HCT116 (cell line): ENCODE measurements around the gene WT1.
A peak's percentile ranks its signal among the peaks of the same experiment; 100 is the strongest.

Experiments
- CTCF ChIP-seq, 3 experiments: fragments of 200-600 bp in 1 of 3; sonication (generic) in 1 of 3; IDR thresholded peaks in 2 of 3; conservative IDR thresholded peaks in 1 of 3; 2 replicates each; pipeline ENCODE4 v1.5.1; 2012 to 2017; ENCODE audit warnings: low read depth in 2 of 3, low read length in 2 of 3, antibody characterized with exemption in 1 of 3, borderline replicate concordance in 1 of 3, control low read depth in 1 of 3, mild to moderate bottlenecking in 1 of 3, mixed read lengths in 1 of 3, mixed run types in 1 of 3, moderate library complexity in 1 of 3; ENCODE audit not compliant: insufficient read depth in 1 of 3
- ELF1 ChIP-seq: IDR thresholded peaks from 2 replicates; pipeline ENCODE4 v1.6.1; 2012; ENCODE audit warnings: low read depth, borderline replicate concordance
- EZH2 ChIP-seq: fragments of 200-600 bp; sonication (generic); IDR thresholded peaks from 2 replicates; pipeline ENCODE4 v1.6.1; 2017; ENCODE audit warnings: antibody characterized with exemption, mixed run types
- EZH2phosphoT487 ChIP-seq: fragments of 200-600 bp; IDR thresholded peaks from 2 replicates; pipeline ENCODE4 v1.6.1; 2018; ENCODE audit warnings: antibody characterized with exemption, borderline replicate concordance
- MAX ChIP-seq: IDR thresholded peaks from 2 replicates; pipeline ENCODE4 v1.6.1; 2012
- POLR2A ChIP-seq: IDR thresholded peaks from 2 replicates; pipeline ENCODE4 v1.7.0; 2011; ENCODE audit warnings: borderline replicate concordance; ENCODE audit not compliant: insufficient read depth, insufficient read length; ENCODE audit errors: extremely low read depth
- POLR2AphosphoS5 ChIP-seq: IDR thresholded peaks from 2 replicates; pipeline ENCODE4 v1.6.1; 2011; ENCODE audit warnings: mild to moderate bottlenecking, low read depth, low read length, moderate library complexity
- REST ChIP-seq: IDR thresholded peaks from 2 replicates; pipeline ENCODE4 v1.6.1; 2012; ENCODE audit warnings: low read depth
- SP1 ChIP-seq: IDR thresholded peaks from 2 replicates; pipeline ENCODE4 v1.6.1; 2012; ENCODE audit warnings: low read depth
- SRF ChIP-seq: IDR thresholded peaks from 2 replicates; pipeline ENCODE4 v1.6.1; 2012; ENCODE audit warnings: low read depth
- YY1 ChIP-seq: IDR thresholded peaks from 2 replicates; pipeline ENCODE4 v1.6.1; 2011; ENCODE audit warnings: low read length, low read depth, moderate library complexity, mild to moderate bottlenecking; ENCODE audit not compliant: insufficient replicate concordance; ENCODE audit errors: extremely low read depth
- ZBTB33 ChIP-seq: IDR thresholded peaks from 2 replicates; pipeline ENCODE4 v1.6.1; 2011; ENCODE audit warnings: mild to moderate bottlenecking, low read length, moderate library complexity; ENCODE audit not compliant: insufficient replicate concordance; ENCODE audit errors: extremely low read depth
- ZNF274 ChIP-seq: fragments of 200-500 bp; sonication (Bioruptor generic); IDR thresholded peaks from 2 replicates; pipeline ENCODE4 v1.6.1; 2014; ENCODE audit warnings: mild to moderate bottlenecking, low read depth, low read length, inconsistent platforms

- TF ChIP-seq POLR2AphosphoS5 (no peak), EZH2phosphoT487 (no peak), YY1 (no peak), CTCF (IDR thresholded peaks at IDR 0.05 in 2 of 3, conservative IDR thresholded peaks at IDR 0.05 in 1 of 3; ENCODE audit: borderline replicate concordance in 1 of 3, insufficient read depth in 1 of 3, low read depth in 2 of 3, low read length in 2 of 3) (peak; percentile 26 to 84 (median 75); a peak in 5 of 6 replicates), SP1 (no peak), EZH2 (no peak), ELF1 (peak; percentile 29; the same call in 1 of the 2 replicates), REST (no peak), ZNF274 (no peak), SRF (no peak), POLR2A (no peak), ZBTB33 (no peak), MAX (no peak)
These were observed 61.1 kb downstream of the WT1 start for GRCh38 chr11:32374261-32374711.
